ENCODE data around the gene ADAP1. TPM values are rescaled to one million over a fixed set of nuclear protein-coding genes. Genes with fewer than 3 reads are reported as not detected.

ADAP1 gene
- total RNA-seq, 2 experiments from 2014 or later = 2.4 to 7.0 TPM

GRCh38 chr7:972110-972509 lies 17.6 kb upstream of the ADAP1 start:
- H3K9me3 ChIP-seq (ENCODE audit: low read length) = no peaks in the 10 kb centered on the region
- no peaks in the 10 kb centered on the region for H3K9me2 ChIP-seq (ENCODE audit: insufficient read depth, low read length)
- H3K4me2 ChIP-seq (ENCODE audit: low read length) = no peak overlapping the region
- H3K4me3 ChIP-seq (ENCODE audit: low read depth, low read length, poor library complexity, severe bottlenecking) = no peak overlapping the region
- H3K79me2 ChIP-seq (ENCODE audit: insufficient read depth, low read depth, low read length) = peaks cover 47% of the 10 kb centered on the region
- H4K20me1 ChIP-seq (ENCODE audit: insufficient read depth, low read length) = peaks cover 9% of the 10 kb centered on the region
- no peak for DNase-seq (ENCODE audit: low spot score)
- H3K27ac ChIP-seq (ENCODE audit: low read depth, low read length, poor library complexity, severe bottlenecking) = peak overlapping the region; percentile 3
- CTCF ChIA-PET (ENCODE audit: unreplicated experiment) = no interaction called here
- no TSS peak for BruUV-seq (replicated peaks)
- TF ChIP-seq CTCF (conservative IDR thresholded peaks at IDR 0.05; ENCODE audit: low read length) (no peak), EZH2phosphoT487 (IDR thresholded peaks at IDR 0.05; ENCODE audit: borderline replicate concordance, low read depth, low read length) (no peak)
- peaks cover 62% of the 10 kb centered on the region for H3K36me3 ChIP-seq (ENCODE audit: insufficient read depth, low read length)
- intact Hi-C loops (cut with micrococcal nuclease; ENCODE audit: unreplicated experiment) = no loop called here
- no peak overlapping the region for H2AFZ ChIP-seq (ENCODE audit: low read length)
- peaks cover 49% of the 10 kb centered on the region for H3K4me1 ChIP-seq (ENCODE audit: insufficient read depth, low read length, poor library complexity, severe bottlenecking)
- POLR2A ChIA-PET = interaction anchor here (0.5 to 2.1 kb wide), 4 partner anchors 9 to 126 kb away, joined by 3 to 5 read pairs (median 4); no protein-coding TSS in a partner anchor

GRCh38 chr7:970744-971143 lies 16.3 kb upstream of the ADAP1 start:
- H3K36me3 ChIP-seq (ENCODE audit: insufficient read depth, low read length) = peaks cover 72% of the 10 kb centered on the region
- no TSS peak for BruUV-seq (replicated peaks)
- H3K4me3 ChIP-seq (ENCODE audit: low read depth, low read length, poor library complexity, severe bottlenecking) = no peak overlapping the region
- TF ChIP-seq CTCF (conservative IDR thresholded peaks at IDR 0.05; ENCODE audit: low read length) = no peak
- no peak for TF ChIP-seq EZH2phosphoT487 (IDR thresholded peaks at IDR 0.05; ENCODE audit: borderline replicate concordance, low read depth, low read length)
- H4K20me1 ChIP-seq (ENCODE audit: insufficient read depth, low read length) = peaks cover 9% of the 10 kb centered on the region
- H3K9me2 ChIP-seq (ENCODE audit: insufficient read depth, low read length) = no peaks in the 10 kb centered on the region
- H3K79me2 ChIP-seq (ENCODE audit: insufficient read depth, low read depth, low read length) = peaks cover 47% of the 10 kb centered on the region
- H2AFZ ChIP-seq (ENCODE audit: low read length) = no peak overlapping the region
- POLR2A ChIA-PET = no interaction called here
- peaks cover 46% of the 10 kb centered on the region for H3K4me1 ChIP-seq (ENCODE audit: insufficient read depth, low read length, poor library complexity, severe bottlenecking)
- no peak overlapping the region for H3K27ac ChIP-seq (ENCODE audit: low read depth, low read length, poor library complexity, severe bottlenecking)
- H3K4me2 ChIP-seq (ENCODE audit: low read length) = no peak overlapping the region
- CTCF ChIA-PET (ENCODE audit: unreplicated experiment) = no interaction called here
- no peak for DNase-seq (ENCODE audit: low spot score)
- intact Hi-C loops (cut with micrococcal nuclease; ENCODE audit: unreplicated experiment) = no loop called here
- no peaks in the 10 kb centered on the region for H3K9me3 ChIP-seq (ENCODE audit: low read length)

GRCh38 chr7:969403-969802 lies 14.9 kb upstream of the ADAP1 start:
- Histone ChIP-seq H4K20me1 (ENCODE audit: insufficient read depth, low read length) (peaks cover 7% of the 10 kb centered on the region), H3K27ac (ENCODE audit: low read depth, low read length, poor library complexity, severe bottlenecking) (peak overlapping the region; percentile 8), H3K4me1 (ENCODE audit: insufficient read depth, low read length, poor library complexity, severe bottlenecking) (peaks cover 57% of the 10 kb centered on the region), H3K36me3 (ENCODE audit: insufficient read depth, low read length) (peaks cover 72% of the 10 kb centered on the region), H3K9me3 (ENCODE audit: low read length) (no peaks in the 10 kb centered on the region), H3K9me2 (ENCODE audit: insufficient read depth, low read length) (no peaks in the 10 kb centered on the region), H2AFZ (ENCODE audit: low read length) (no peak overlapping the region), H3K4me2 (ENCODE audit: low read length) (no peak overlapping the region), H3K4me3 (ENCODE audit: low read depth, low read length, poor library complexity, severe bottlenecking) (no peak overlapping the region), H3K79me2 (ENCODE audit: insufficient read depth, low read depth, low read length) (peaks cover 37% of the 10 kb centered on the region)
- CTCF ChIA-PET (ENCODE audit: unreplicated experiment) = no interaction called here
- TF ChIP-seq EZH2phosphoT487 (IDR thresholded peaks at IDR 0.05; ENCODE audit: borderline replicate concordance, low read depth, low read length) (no peak), CTCF (conservative IDR thresholded peaks at IDR 0.05; ENCODE audit: low read length) (no peak)
- POLR2A ChIA-PET = no interaction called here
- DNase-seq (ENCODE audit: low spot score) = no peak
- intact Hi-C loops (cut with micrococcal nuclease; ENCODE audit: unreplicated experiment) = no loop called here
- BruUV-seq (replicated peaks) = no TSS peak

Data from OCI-LY7 (cell line).